Upper lobe of right lung (tissue), 1 donor: Measurements from ENCODE around the gene CD99. TPM values are rescaled to one million over a fixed set of nuclear protein-coding genes. Genes with fewer than 3 reads are reported as not detected.
"Not testable (repeated sequence)": the region's sequence is repeated elsewhere in the genome, so short reads cannot be mapped to it uniquely, and the experiment has no call there.

ENCODE experiments used
- ATAC-seq: fragments of 200-7000 bp; cut with Tn5 transposase; one replicate; pipeline ENCODE4 v1.9.1; 2020; ENCODE audit warnings: mild to moderate bottlenecking, moderate library complexity
- DNase-seq: peaks from one replicate; pipeline ENCODE4 v3.0.0-alpha.2; 2020
- H3K27ac ChIP-seq: fragments of 200-600 bp; one replicate; pipeline ENCODE4 v1.8.0; 2022
- H3K27me3 ChIP-seq: fragments of 200-600 bp; one replicate; pipeline ENCODE4 v1.8.0; 2022; ENCODE audit warnings: mild to moderate bottlenecking
- H3K36me3 ChIP-seq: fragments of 200-600 bp; one replicate; pipeline ENCODE4 v1.8.0; 2022
- H3K4me1 ChIP-seq: fragments of 200-600 bp; one replicate; pipeline ENCODE4 v1.8.0; 2022
- H3K4me3 ChIP-seq: fragments of 200-600 bp; one replicate; pipeline ENCODE4 v1.8.0; 2022; ENCODE audit warnings: mild to moderate bottlenecking
- H3K9me3 ChIP-seq: fragments of 200-600 bp; one replicate; pipeline ENCODE4 v1.8.0; 2022
- intact Hi-C: fragments of 100-400 bp; cut with DNase I; formaldehyde crosslinking; loops from one replicate; pipeline ENCODE4 v1.11.0; 2022
- total RNA-seq: library from RNA; stranded (reverse); fragmentation: NEBNext Ultra II Directional; extraction: Animal tissue kit (Norgen Biotek cat#: 25700); gene quantifications from one replicate; pipeline ENCODE4 v1.2.1, GENCODE V29; 2021
- TF ChIP-seq, protein P1 (sequence below): fragments of 200-600 bp; IDR thresholded peaks from one replicate; pipeline ENCODE4 v1.8.0; 2022; ENCODE audit warnings: antibody characterized with exemption
- donor health status: DM: no; HTN: yes; CAD: no; lungs with severe emphysema.

Gene CD99
- total RNA-seq, 1 donor from 2014 or later, result 242 TPM

GRCh38 chrX:2723286-2723879, 32.3 kb downstream of the CD99 start:
- ATAC-seq, result no peak
- TF ChIP-seq, protein P1, sequence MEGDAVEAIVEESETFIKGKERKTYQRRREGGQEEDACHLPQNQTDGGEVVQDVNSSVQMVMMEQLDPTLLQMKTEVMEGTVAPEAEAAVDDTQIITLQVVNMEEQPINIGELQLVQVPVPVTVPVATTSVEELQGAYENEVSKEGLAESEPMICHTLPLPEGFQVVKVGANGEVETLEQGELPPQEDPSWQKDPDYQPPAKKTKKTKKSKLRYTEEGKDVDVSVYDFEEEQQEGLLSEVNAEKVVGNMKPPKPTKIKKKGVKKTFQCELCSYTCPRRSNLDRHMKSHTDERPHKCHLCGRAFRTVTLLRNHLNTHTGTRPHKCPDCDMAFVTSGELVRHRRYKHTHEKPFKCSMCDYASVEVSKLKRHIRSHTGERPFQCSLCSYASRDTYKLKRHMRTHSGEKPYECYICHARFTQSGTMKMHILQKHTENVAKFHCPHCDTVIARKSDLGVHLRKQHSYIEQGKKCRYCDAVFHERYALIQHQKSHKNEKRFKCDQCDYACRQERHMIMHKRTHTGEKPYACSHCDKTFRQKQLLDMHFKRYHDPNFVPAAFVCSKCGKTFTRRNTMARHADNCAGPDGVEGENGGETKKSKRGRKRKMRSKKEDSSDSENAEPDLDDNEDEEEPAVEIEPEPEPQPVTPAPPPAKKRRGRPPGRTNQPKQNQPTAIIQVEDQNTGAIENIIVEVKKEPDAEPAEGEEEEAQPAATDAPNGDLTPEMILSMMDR, result no peak
- intact Hi-C loops, result no loop called here
- no peaks in the 10 kb centered on the region for H3K27me3 ChIP-seq
- no peak overlapping the region for H3K27ac ChIP-seq
- H3K4me3 ChIP-seq, result no peak overlapping the region
- H3K4me1 ChIP-seq, result no peaks in the 10 kb centered on the region
- no peaks in the 10 kb centered on the region for H3K9me3 ChIP-seq
- H3K36me3 ChIP-seq, result peaks cover 100% of the 10 kb centered on the region
- DNase-seq, result no peak

DNA sequence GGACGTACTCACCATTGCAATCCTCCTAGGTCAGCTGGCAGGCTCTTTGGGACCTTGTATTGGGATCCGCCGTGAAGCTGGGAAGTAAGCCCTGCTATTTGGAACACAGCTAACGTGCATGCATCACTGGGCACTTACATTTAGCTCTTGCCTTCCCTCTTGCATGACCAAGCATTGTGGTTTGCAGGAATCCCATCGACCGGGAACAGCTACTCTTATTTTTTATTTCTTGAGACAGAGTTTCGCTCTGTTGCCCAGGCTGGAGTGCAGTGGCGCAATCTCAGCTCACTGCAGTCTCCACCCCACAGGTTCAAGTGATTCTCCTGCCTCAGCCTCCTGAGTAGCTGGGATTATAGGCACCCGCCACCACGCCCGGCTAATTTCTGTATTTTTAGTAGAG, 36.2 kb downstream of the CD99 start:
- intact Hi-C loops, H3K27me3 ChIP-seq, H3K4me1 ChIP-seq, H3K4me3 ChIP-seq, ATAC-seq, H3K27ac ChIP-seq, H3K9me3 ChIP-seq, DNase-seq: not testable (repeated sequence)
- peaks cover 95% of the 10 kb centered on the region for H3K36me3 ChIP-seq

GRCh38 chrX:2732076-2732475, 41.0 kb downstream of the CD99 start:
- Histone ChIP-seq H3K9me3 (no peaks in the 10 kb centered on the region), H3K27ac (no peak overlapping the region), H3K4me3 (no peak overlapping the region), H3K36me3 (peaks cover 76% of the 10 kb centered on the region), H3K4me1 (no peaks in the 10 kb centered on the region), H3K27me3 (no peaks in the 10 kb centered on the region)
- DNase-seq (no peak), ATAC-seq (no peak)
- TF ChIP-seq, protein P1, result no peak
- intact Hi-C loops, result no loop called here

DNA sequence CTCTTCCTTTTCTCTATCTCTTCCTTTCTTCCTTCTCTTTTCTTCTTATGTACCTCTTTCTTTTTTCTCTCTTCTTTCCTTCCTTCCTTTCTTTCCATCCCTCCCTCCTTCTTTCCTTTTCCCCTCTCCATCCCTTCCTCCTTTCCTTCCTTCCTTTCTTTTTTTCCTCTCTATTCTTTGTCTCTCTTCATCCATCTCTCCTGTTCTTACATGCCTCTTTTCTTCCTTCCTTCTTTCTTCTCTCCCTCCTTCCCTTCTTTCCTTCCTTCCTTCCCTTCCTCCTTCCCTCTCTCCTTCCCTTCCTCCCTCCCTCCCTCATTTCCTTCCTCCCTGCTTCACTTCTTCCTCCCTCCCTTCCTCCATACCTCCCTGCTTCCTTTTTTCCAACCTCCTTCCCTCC, 41.6 kb downstream of the CD99 start:
- H3K36me3 ChIP-seq, result peaks cover 70% of the 10 kb centered on the region
- no peaks in the 10 kb centered on the region for H3K9me3 ChIP-seq
- no peak overlapping the region for H3K4me3 ChIP-seq
- no peaks in the 10 kb centered on the region for H3K27me3 ChIP-seq
- intact Hi-C loops, result no loop called here
- no peak overlapping the region for H3K27ac ChIP-seq
- DNase-seq, result no peak
- TF ChIP-seq, protein P1, result no peak
- no peak for ATAC-seq
- no peaks in the 10 kb centered on the region for H3K4me1 ChIP-seq

- peaks cover 67% of the 10 kb centered on the region for H3K36me3 ChIP-seq
Observed at GRCh38 chrX:2733286-2733685, 42.2 kb downstream of the CD99 start.

GRCh38 chrX:2735270-2735669, 44.2 kb downstream of the CD99 start:
- Histone ChIP-seq H3K27me3 (no peaks in the 10 kb centered on the region), H3K4me3 (no peak overlapping the region), H3K27ac (no peak overlapping the region), H3K4me1 (no peaks in the 10 kb centered on the region), H3K36me3 (peaks cover 63% of the 10 kb centered on the region), H3K9me3 (no peaks in the 10 kb centered on the region)
- intact Hi-C loops, result no loop called here
- TF ChIP-seq, protein P1, result no peak
- DNase-seq, result no peak
- ATAC-seq, result no peak

More at GRCh38 chrX:2733286-2733685, 42.2 kb downstream of the CD99 start:
- Histone ChIP-seq H3K27ac (no peak overlapping the region), H3K9me3 (no peaks in the 10 kb centered on the region), H3K4me1 (no peaks in the 10 kb centered on the region), H3K27me3 (no peaks in the 10 kb centered on the region), H3K4me3 (no peak overlapping the region)
- ATAC-seq (no peak), DNase-seq (no peak)
- intact Hi-C loops, result no loop called here
- TF ChIP-seq, protein P1, result no peak
